ENCODE data around the gene MMP28.

MMP28 gene

GRCh38 chr17:35742496-35742895, 52.9 kb downstream of the MMP28 start:
- no peak for DNase-seq

- DNase-seq: no peak
Measured at GRCh38 chr17:35740997-35741931, 54.2 kb downstream of the MMP28 start.

DNA sequence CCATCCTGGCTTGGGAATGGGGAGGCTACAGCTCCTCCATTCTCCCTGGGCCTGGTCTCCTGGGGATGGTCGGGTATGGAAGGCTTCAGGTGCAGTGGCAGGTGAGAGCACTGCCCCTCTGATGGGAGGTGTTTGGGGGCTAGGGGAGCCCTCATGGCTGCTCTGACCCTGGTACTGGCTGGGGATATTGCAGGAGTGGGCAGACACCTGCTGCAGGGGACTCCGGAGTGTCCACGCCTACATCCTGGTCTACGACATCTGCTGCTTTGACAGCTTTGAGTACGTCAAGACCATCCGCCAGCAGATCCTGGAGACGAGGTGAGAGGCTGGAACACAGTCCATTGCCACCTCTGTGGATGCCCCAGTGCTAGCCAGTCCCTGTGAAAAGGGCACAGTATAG, 55.2 kb downstream of the MMP28 start:
- no peak for DNase-seq

DNA sequence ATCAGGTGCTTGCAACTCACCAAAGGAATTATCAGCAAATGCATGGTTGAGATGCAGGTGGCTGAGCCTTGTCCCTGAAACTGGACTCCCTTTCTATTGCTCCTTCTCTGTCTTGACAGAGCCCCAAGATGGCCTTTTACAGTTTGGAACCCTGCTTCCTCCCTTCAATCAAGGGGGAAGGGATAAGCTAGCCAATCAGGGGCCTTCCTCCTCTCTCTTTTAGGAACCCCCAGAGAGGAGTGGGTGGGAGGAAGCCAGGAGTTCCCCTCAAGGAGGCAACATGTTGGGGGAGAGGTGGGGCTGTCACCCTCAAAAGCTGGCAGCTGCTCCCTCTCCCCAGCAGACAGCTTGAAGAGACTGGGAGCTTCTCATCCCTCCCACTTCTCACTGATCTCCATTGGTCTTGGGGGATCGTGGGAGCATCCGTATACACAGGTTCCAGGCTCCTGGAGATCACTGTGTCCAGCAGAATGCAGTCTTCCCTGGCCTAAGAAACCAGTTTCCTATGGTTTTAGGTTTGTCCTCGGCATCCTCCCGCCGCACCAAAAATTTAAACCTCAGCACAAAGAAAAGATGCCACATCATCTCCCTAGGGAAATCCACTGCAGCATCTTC, 56.8 kb downstream of the MMP28 start:
- DNase-seq: no peak

- no peak for DNase-seq
Measured at GRCh38 chr17:35736236-35736635, 59.2 kb downstream of the MMP28 start.

- no peak for DNase-seq
Measured at GRCh38 chr17:35735036-35735805, 60.2 kb downstream of the MMP28 start.

- DNase-seq: no peak
Measured at GRCh38 chr17:35734396-35734795, 61.0 kb downstream of the MMP28 start.

DNA sequence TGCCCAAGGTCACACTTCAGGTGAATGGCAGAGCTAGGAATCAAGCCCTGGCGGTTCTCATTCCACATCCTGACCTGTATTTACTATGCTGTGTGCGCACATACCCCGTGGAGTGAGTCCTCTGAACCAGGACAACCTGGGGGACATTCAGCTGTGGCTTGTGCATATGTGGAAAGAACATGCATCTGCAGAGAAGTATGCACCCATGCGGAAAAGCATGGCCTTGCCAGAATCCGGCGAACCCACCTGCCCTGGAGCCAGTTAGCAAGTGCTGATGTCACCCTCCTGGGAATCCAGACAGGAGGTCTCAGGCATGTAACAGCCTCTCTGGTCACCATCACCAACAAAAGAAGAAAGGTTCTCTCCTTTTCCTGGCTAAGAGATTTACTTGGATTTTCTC, 62.1 kb downstream of the MMP28 start:
- no peak for DNase-seq

GRCh38 chr17:35732806-35733136, 62.7 kb downstream of the MMP28 start:
- DNase-seq: no peak

- no peak for DNase-seq
Measured at GRCh38 chr17:35731917-35732805, 63.3 kb downstream of the MMP28 start.

- no peak for DNase-seq
Measured at GRCh38 chr17:35731239-35731916, 64.1 kb downstream of the MMP28 start, which contains the start of gene RASL10B. RASL10B (plus strand) TSS chr17:35731639; CDS start chr17:35735185, 3,546 bp downstream.

DNA sequence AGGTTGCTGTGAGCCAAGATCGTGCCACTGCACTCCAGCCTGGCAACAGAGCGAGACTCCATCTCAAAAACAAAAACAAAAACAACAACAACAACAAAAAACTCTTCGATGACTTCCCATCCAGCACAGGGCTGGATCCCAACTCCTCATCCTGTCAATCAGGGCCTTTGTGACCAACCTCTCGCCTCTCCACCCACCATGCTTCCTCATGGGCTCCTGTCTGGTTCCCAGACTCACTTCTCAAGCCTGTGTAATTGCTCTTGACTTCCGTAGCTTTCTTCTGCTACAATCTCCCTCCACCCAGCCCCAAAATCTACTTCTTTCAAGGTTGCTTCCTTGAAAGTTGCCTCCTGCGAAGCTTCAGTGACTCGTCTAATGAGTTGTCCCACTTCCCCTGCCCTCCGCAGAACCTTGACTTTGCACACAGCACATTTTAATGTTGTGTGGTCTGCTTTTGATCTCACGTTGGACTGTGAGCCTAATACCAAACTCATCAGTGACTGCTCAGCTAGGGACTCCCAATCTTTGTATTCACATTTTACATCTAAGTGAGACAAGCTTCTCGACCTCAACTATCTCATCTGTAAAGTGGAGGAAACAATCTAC, 64.9 kb downstream of the MMP28 start:
- no peak for DNase-seq

DNA sequence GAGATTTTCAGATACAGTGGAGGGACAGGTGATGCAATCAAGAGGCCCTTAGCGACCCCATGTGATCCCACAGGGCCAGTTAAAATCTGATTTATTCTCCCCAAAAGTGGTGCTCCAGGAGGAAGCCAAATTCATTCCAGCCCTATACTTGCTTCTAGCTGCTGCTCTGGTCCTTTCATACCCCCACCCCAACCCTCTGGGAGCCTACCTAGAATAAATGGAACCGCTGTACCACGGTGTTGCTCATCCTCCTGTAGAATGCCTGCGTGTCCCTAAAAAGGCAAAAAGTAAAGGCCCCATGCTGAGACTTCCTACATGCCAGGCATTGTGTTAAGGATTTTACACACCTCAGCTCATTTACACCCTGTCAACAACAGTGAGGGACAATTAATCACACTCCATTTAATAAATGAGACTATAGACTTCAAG, 66.0 kb downstream of the MMP28 start:
- no peak for DNase-seq

DNA sequence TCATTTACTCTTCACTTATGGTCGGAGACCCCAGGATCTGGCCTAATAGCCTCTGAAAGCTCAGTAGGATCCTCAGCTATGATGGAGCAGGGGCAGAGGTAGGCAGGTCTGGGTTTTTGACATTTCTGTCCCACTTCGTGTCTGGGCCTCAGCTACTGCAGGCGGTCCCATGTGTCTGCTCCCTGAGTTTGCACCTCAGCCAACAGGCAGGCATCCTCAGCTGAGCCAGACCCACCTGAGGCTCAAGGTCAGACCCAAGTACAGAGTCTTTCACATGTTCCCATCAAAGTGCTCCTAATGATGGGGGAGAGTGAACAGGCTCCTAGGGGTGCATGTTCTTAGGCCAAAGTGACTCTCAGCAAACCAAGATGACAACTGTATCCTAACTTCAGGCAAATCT, 66.9 kb downstream of the MMP28 start:
- DNase-seq: no peak

- no peak for DNase-seq
Measured at GRCh38 chr17:35727635-35728034, 67.8 kb downstream of the MMP28 start.

DNA sequence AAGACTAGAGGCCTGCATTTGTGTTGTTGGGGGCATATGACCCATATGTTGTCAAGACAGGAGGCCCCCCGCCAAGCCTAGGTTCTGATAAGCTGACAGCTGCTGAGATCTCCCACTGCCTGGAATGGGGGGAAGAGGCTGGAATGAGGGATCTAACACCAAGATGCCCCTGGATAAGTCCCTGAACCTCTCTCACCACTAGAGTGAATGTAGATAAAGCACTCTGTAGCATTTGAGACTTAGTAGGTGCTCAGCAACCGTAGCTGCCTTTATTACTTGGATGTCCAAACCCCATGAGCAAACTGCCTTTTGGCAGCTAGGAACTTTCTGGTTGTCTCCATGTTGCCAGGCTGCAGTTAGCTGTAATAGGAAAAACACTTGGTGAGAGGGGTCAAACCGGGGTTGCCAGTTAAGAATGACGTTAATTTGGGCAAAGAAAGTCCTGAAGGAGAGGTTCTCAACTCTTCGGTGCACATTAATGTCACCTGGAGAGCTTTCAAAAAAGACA, 68.4 kb downstream of the MMP28 start:
- DNase-seq: no peak

- DNase-seq: no peak
Measured at GRCh38 chr17:35726127-35726952, 69.1 kb downstream of the MMP28 start.

GRCh38 chr17:35725802-35726126, 69.7 kb downstream of the MMP28 start:
- DNase-seq: no peak

- no peak for DNase-seq
Measured at GRCh38 chr17:35725058-35725457, 70.4 kb downstream of the MMP28 start.

GRCh38 chr17:35723735-35724134, 71.7 kb downstream of the MMP28 start:
- no peak for DNase-seq

Data from CD4-positive, alpha-beta T cell treated with Interleukin-4 for 4 hours (primary cell).